ENCODE data around the gene ASGR2. TPM values are rescaled to one million over a fixed set of nuclear protein-coding genes. Genes with fewer than 3 reads are reported as not detected.

The ASGR2 gene
- total and polyA plus RNA-seq, 2 of the 13 experiments (the other 11 are each of a cell fraction or from before 2014, with no cell fraction given), result 320 to 754 TPM

DNA sequence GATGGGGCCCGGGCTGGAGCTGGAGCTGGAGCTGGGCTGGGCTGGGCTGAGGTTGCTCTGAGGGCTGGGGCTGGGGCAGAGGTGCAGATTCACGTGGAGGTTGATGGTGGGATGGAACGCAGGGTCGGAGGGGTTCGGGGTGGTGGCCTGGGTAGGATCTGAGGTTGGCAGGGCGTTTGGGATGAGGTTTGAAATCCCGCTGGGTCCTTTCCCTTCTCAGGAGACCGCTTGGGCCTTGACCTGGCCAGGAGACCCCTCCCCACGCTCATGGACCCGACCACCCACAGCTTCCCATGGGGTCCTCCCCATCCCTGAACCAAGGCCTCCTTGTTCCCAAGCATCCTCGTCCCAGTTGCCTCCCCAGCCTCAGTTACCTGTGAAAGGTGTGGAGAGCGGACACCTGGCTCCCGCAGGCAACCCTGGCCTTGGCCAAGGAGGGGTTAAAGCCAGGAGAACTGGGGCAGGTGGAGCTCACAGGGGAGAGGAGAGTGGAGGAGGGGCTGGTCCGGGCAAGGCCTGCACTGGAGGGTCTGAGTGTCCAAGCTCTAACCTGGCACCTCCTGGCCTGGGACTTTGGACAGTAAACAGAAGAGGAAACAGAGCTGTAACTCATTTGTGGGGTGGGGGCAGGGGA, at the start of gene ASGR2 (continued):
- TF ChIP-seq, protein P1, sequence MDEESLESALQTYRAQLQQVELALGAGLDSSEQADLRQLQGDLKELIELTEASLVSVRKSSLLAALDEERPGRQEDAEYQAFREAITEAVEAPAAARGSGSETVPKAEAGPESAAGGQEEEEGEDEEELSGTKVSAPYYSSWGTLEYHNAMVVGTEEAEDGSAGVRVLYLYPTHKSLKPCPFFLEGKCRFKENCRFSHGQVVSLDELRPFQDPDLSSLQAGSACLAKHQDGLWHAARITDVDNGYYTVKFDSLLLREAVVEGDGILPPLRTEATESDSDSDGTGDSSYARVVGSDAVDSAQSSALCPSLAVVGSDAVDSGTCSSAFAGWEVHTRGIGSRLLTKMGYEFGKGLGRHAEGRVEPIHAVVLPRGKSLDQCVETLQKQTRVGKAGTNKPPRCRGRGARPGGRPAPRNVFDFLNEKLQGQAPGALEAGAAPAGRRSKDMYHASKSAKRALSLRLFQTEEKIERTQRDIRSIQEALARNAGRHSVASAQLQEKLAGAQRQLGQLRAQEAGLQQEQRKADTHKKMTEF (CRISPR knock-in tag; IDR thresholded peaks at IDR 0.05), result no peak
- TF ChIP-seq CCDC6 (CRISPR knock-in tag; IDR thresholded peaks at IDR 0.05) (peak; percentile 76), ZNF354B (CRISPR knock-in tag; IDR thresholded peaks at IDR 0.05) (no peak), ZIK1 (CRISPR knock-in tag; IDR thresholded peaks at IDR 0.05; ENCODE audit: borderline replicate concordance, low read depth) (peak; percentile 9; the same call in 1 of the 2 replicates), HES4 (CRISPR knock-in tag; IDR thresholded peaks at IDR 0.05; ENCODE audit: borderline replicate concordance) (no peak; the same call in 1 of the 2 replicates), ZNF746 (CRISPR knock-in tag; IDR thresholded peaks at IDR 0.05) (peak; percentile 87), MBNL3 (CRISPR knock-in tag; conservative IDR thresholded peaks at IDR 0.05) (no peak), ZNF235 (CRISPR knock-in tag; IDR thresholded peaks at IDR 0.05; ENCODE audit: borderline replicate concordance) (no peak), IKZF4 (CRISPR knock-in tag; IDR thresholded peaks at IDR 0.05; ENCODE audit: borderline replicate concordance, low read depth, not compliant biosample characterization) (no peak), PCBP2 (optimal IDR thresholded peaks at IDR 0.05; ENCODE audit: low read depth, low read length, poor library complexity, severe bottlenecking) (no peak)
- TF ChIP-seq, protein P2, sequence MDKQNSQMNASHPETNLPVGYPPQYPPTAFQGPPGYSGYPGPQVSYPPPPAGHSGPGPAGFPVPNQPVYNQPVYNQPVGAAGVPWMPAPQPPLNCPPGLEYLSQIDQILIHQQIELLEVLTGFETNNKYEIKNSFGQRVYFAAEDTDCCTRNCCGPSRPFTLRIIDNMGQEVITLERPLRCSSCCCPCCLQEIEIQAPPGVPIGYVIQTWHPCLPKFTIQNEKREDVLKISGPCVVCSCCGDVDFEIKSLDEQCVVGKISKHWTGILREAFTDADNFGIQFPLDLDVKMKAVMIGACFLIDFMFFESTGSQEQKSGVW (CRISPR knock-in tag; IDR thresholded peaks at IDR 0.05; ENCODE audit: borderline replicate concordance), result no peak
- TF ChIP-seq, protein P3, sequence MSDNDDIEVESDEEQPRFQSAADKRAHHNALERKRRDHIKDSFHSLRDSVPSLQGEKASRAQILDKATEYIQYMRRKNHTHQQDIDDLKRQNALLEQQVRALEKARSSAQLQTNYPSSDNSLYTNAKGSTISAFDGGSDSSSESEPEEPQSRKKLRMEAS (IDR thresholded peaks at IDR 0.05), result peak; percentile 82
- TF ChIP-seq, protein P4, sequence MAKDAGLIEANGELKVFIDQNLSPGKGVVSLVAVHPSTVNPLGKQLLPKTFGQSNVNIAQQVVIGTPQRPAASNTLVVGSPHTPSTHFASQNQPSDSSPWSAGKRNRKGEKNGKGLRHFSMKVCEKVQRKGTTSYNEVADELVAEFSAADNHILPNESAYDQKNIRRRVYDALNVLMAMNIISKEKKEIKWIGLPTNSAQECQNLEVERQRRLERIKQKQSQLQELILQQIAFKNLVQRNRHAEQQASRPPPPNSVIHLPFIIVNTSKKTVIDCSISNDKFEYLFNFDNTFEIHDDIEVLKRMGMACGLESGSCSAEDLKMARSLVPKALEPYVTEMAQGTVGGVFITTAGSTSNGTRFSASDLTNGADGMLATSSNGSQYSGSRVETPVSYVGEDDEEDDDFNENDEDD (CRISPR knock-in tag; IDR thresholded peaks at IDR 0.05; ENCODE audit: borderline replicate concordance), result peak; percentile 69; the same call in 1 of the 2 replicates
- TF ChIP-seq, protein P5, sequence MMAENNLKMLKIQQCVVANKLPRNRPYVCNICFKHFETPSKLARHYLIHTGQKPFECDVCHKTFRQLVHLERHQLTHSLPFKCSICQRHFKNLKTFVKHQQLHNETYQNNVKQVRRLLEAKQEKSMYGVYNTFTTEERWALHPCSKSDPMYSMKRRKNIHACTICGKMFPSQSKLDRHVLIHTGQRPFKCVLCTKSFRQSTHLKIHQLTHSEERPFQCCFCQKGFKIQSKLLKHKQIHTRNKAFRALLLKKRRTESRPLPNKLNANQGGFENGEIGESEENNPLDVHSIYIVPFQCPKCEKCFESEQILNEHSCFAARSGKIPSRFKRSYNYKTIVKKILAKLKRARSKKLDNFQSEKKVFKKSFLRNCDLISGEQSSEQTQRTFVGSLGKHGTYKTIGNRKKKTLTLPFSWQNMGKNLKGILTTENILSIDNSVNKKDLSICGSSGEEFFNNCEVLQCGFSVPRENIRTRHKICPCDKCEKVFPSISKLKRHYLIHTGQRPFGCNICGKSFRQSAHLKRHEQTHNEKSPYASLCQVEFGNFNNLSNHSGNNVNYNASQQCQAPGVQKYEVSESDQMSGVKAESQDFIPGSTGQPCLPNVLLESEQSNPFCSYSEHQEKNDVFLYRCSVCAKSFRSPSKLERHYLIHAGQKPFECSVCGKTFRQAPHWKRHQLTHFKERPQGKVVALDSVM (CRISPR knock-in tag; IDR thresholded peaks at IDR 0.05), result peak; percentile 60
- TF ChIP-seq, protein P6, sequence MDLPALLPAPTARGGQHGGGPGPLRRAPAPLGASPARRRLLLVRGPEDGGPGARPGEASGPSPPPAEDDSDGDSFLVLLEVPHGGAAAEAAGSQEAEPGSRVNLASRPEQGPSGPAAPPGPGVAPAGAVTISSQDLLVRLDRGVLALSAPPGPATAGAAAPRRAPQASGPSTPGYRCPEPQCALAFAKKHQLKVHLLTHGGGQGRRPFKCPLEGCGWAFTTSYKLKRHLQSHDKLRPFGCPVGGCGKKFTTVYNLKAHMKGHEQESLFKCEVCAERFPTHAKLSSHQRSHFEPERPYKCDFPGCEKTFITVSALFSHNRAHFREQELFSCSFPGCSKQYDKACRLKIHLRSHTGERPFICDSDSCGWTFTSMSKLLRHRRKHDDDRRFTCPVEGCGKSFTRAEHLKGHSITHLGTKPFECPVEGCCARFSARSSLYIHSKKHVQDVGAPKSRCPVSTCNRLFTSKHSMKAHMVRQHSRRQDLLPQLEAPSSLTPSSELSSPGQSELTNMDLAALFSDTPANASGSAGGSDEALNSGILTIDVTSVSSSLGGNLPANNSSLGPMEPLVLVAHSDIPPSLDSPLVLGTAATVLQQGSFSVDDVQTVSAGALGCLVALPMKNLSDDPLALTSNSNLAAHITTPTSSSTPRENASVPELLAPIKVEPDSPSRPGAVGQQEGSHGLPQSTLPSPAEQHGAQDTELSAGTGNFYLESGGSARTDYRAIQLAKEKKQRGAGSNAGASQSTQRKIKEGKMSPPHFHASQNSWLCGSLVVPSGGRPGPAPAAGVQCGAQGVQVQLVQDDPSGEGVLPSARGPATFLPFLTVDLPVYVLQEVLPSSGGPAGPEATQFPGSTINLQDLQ (CRISPR knock-in tag; IDR thresholded peaks at IDR 0.05), result 0 out of 2 replicates have a peak, but pooled peaks have one; percentile 39
- TF ChIP-seq, protein P7, sequence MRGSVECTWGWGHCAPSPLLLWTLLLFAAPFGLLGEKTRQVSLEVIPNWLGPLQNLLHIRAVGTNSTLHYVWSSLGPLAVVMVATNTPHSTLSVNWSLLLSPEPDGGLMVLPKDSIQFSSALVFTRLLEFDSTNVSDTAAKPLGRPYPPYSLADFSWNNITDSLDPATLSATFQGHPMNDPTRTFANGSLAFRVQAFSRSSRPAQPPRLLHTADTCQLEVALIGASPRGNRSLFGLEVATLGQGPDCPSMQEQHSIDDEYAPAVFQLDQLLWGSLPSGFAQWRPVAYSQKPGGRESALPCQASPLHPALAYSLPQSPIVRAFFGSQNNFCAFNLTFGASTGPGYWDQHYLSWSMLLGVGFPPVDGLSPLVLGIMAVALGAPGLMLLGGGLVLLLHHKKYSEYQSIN (CRISPR knock-in tag; IDR thresholded peaks at IDR 0.05; ENCODE audit: borderline replicate concordance), result no peak
- TF ChIP-seq, protein P8, sequence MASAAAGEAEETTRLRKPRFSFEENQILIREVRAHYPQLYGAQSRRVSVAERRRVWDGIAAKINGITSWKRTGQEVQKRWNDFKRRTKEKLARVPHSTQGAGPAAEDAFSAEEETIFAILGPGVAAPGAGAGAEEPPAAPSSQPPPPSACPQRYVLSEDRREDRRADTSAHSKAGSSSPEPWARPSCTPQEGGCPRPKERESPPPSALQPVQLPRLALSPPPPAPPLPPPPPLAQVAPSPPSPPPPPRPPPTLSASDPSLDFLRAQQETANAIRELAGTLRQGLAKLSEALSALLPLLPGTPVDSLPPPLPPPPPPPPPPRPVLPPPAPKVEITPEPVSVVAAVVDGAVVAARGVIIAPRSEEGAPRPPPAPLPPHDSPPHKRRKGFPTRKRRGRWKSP (CRISPR knock-in tag; IDR thresholded peaks at IDR 0.05), result no peak
